Activated naive CD8-positive, alpha-beta T cell treated with anti-CD3 and anti-CD28 coated beads, Interleukin-2, amount 10 ng/mL, durations not matched to agents 7 days and 5 days (primary cell): ENCODE data around the gene AGPAT4. TPM values are rescaled to one million over a fixed set of nuclear protein-coding genes. Genes with fewer than 3 reads are reported as not detected.
A peak's percentile ranks its signal among the peaks of the same experiment; 100 is the strongest.

Experiments used
- ATAC-seq: fragments of 150-1000 bp; cut with Tn5 transposase; one replicate; pipeline ENCODE4 v1.10.0; 2021; ENCODE audit warnings: low read depth, moderate library complexity
- POLR2A ChIA-PET: fragments of 350-600 bp; sonication (Branson Sonifier 250); formaldehyde crosslinking; loops from one replicate; lab custom pipeline; 2021; ENCODE audit warnings: antibody characterized with exemption; lab: Charles Lee
- DNase-seq: peaks from one replicate; pipeline ENCODE4 v3.0.0; 2021
- H3K27ac Mint-ChIP-seq: one replicate; pipeline ENCODE4 v1.8.0; 2022; ENCODE audit warnings: mild to moderate bottlenecking, mixed read lengths
- H3K27me3 Mint-ChIP-seq: one replicate; pipeline ENCODE4 v1.8.0; 2022; ENCODE audit warnings: mild to moderate bottlenecking, moderate library complexity, mixed read lengths
- H3K36me3 Mint-ChIP-seq: one replicate; pipeline ENCODE4 v1.8.0; 2021; ENCODE audit warnings: mild to moderate bottlenecking, mixed read lengths
- H3K4me1 Mint-ChIP-seq: one replicate; pipeline ENCODE4 v1.8.0; 2021; ENCODE audit warnings: mixed read lengths
- H3K4me3 Mint-ChIP-seq: one replicate; pipeline ENCODE4 v1.8.0; 2022; ENCODE audit warnings: mild to moderate bottlenecking, moderate library complexity, mixed read lengths
- H3K9me3 Mint-ChIP-seq: one replicate; pipeline ENCODE4 v1.8.0; 2021; ENCODE audit warnings: mixed read lengths
- total RNA-seq, 2 experiments: library from RNA; stranded (reverse); gene quantifications; one replicate each; pipeline ENCODE4 v1.2.3, GENCODE V29; 2021

AGPAT4 gene
- total RNA-seq, 2 experiments from 2014 or later, result 2.7 to 4.9 TPM

- H3K4me3 Mint-ChIP-seq, result peak overlapping the region; percentile 91
- H3K4me1 Mint-ChIP-seq, result peaks cover 14% of the 10 kb centered on the region
- peak overlapping the region; percentile 96 for H3K27ac Mint-ChIP-seq
- ATAC-seq, result peak; percentile 19
- H3K27me3 Mint-ChIP-seq, result peaks cover 5% of the 10 kb centered on the region
- DNase-seq, result no peak
- H3K9me3 Mint-ChIP-seq, result no peaks in the 10 kb centered on the region
- H3K36me3 Mint-ChIP-seq, result no peaks in the 10 kb centered on the region
- POLR2A ChIA-PET, result interaction anchor here (0.5 to 2.0 kb wide), 4 partner anchors 162 to 1465 kb away, joined by 3 to 6 read pairs (median 4); partner anchors contain the start of gene MAP3K4
Observed at GRCh38 chr6:161273274-161273751, 548 bp downstream of the AGPAT4 start.

DNA sequence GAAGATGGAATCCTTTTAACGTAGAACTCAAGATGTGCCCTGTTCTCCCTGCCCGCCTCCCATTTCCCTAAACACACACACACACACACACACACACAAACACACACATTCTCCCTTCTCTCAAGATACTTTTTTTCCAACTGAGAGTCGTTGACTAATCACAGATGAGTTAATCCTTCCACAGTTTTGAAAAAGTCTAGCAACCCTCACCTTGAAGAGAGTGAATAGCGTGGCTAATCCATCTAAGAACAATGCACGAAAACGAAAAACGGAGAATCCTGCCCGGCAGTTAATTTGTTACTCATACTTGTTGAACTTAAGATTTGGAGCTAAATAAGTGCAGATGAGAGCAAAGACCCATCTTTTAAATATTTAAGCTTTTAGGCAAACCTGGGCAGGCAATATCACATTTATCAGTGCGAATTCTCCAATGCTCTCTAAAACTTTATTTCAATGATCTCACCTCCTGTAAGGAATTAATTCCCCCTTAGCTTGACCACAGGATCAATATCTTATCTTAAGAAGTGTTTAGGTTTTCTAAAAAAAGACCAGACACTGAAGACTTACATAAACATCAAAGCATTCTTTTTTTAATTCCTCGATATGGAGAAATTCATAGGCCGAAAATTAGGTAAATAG, 1.1 kb downstream of the AGPAT4 start:
- Mint-ChIP-seq H3K4me3 (peak overlapping the region; percentile 91), H3K9me3 (no peaks in the 10 kb centered on the region), H3K27me3 (peaks cover 5% of the 10 kb centered on the region), H3K27ac (peak overlapping the region; percentile 74), H3K36me3 (no peaks in the 10 kb centered on the region), H3K4me1 (peaks cover 14% of the 10 kb centered on the region)
- POLR2A ChIA-PET, result interaction anchor here (2.0 kb wide), 1 partner anchor 280 kb away, joined by 6 read pairs; the partner anchor contains the start of gene MAP3K4
- DNase-seq (no peak), ATAC-seq (no peak)

- Mint-ChIP-seq H3K27ac (no peak overlapping the region), H3K9me3 (no peaks in the 10 kb centered on the region), H3K36me3 (no peaks in the 10 kb centered on the region), H3K27me3 (peaks cover 2% of the 10 kb centered on the region), H3K4me1 (peaks cover 14% of the 10 kb centered on the region), H3K4me3 (no peak overlapping the region)
- no peak for ATAC-seq
- POLR2A ChIA-PET, result no interaction called here
- DNase-seq, result no peak
Observed at GRCh38 chr6:161271343-161272030, 2.4 kb downstream of the AGPAT4 start.

DNA sequence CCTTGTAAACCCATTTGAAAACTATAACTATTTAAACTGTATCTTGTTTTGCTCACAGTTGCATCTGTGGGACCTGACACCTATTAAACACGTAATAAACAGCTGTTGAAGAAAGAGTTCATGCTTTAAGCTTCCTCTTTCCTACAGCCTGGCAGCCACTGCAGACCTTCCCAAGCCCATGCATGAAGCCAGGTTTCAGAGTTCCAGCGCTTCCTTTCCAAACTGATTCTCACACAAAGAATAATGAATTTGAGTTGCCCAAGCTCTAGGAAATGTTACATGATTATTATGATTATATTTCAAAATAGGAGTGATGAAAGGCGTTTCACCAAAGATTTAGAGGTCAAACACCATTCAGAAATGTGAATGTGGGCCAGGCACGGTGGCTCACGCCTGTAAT, 3.7 kb downstream of the AGPAT4 start:
- peaks cover 14% of the 10 kb centered on the region for H3K4me1 Mint-ChIP-seq
- POLR2A ChIA-PET, result no interaction called here
- no peaks in the 10 kb centered on the region for H3K36me3 Mint-ChIP-seq
- H3K4me3 Mint-ChIP-seq, result no peak overlapping the region
- H3K27ac Mint-ChIP-seq, result no peak overlapping the region
- ATAC-seq (no peak), DNase-seq (no peak)
- H3K27me3 Mint-ChIP-seq, result peaks cover 2% of the 10 kb centered on the region
- H3K9me3 Mint-ChIP-seq, result no peaks in the 10 kb centered on the region

- Mint-ChIP-seq H3K36me3 (no peaks in the 10 kb centered on the region), H3K27ac (no peak overlapping the region), H3K9me3 (no peaks in the 10 kb centered on the region), H3K27me3 (no peaks in the 10 kb centered on the region), H3K4me1 (peaks cover 11% of the 10 kb centered on the region), H3K4me3 (no peak overlapping the region)
- no peak for ATAC-seq
- POLR2A ChIA-PET, result no interaction called here
- DNase-seq, result no peak
Observed at GRCh38 chr6:161269310-161269709, 4.6 kb downstream of the AGPAT4 start.

DNA sequence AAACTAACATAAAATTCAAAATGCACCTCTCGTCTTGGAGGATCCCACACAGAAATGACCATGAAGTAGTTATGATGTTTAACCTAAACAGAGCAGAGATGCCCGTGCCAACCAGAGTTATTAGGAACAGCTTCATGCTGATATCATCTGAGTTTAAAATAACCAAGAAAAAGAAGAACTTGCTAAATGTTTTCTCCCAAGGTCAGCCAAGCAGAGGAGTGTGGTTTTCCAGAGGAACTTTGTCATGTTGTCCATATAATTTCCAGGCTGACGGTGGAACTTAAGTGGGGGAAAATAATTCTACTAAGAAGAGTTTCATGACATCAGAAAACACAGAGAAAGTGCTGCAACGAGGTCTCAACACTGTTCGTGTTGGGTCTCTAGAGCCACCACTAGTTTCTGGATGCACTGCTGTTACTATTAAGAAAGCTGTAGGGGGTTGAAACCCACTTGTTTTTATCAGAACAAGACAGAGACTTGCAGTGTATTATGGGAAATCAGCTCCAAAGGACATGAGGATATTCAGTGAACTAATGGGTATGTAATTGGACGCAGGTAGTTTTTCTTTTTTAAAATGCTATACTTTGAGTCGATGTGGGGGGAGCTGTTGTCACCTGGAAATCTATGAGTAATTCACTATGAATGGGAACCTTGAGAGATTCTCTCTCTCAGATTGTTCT, 5.2 kb downstream of the AGPAT4 start:
- Mint-ChIP-seq H3K4me1 (peaks cover 7% of the 10 kb centered on the region), H3K27ac (no peak overlapping the region), H3K4me3 (no peak overlapping the region), H3K27me3 (no peaks in the 10 kb centered on the region), H3K36me3 (no peaks in the 10 kb centered on the region), H3K9me3 (no peaks in the 10 kb centered on the region)
- POLR2A ChIA-PET, result no interaction called here
- no peak for DNase-seq
- no peak for ATAC-seq

GRCh38 chr6:161266513-161267230, 7.2 kb downstream of the AGPAT4 start:
- H3K27me3 Mint-ChIP-seq, result no peaks in the 10 kb centered on the region
- H3K4me1 Mint-ChIP-seq, result no peaks in the 10 kb centered on the region
- ATAC-seq (no peak), DNase-seq (no peak)
- no peak overlapping the region for H3K4me3 Mint-ChIP-seq
- POLR2A ChIA-PET, result no interaction called here
- H3K36me3 Mint-ChIP-seq, result no peaks in the 10 kb centered on the region
- no peak overlapping the region for H3K27ac Mint-ChIP-seq
- no peaks in the 10 kb centered on the region for H3K9me3 Mint-ChIP-seq

- Mint-ChIP-seq H3K27me3 (no peaks in the 10 kb centered on the region), H3K9me3 (no peaks in the 10 kb centered on the region), H3K4me3 (no peak overlapping the region), H3K36me3 (no peaks in the 10 kb centered on the region), H3K4me1 (no peaks in the 10 kb centered on the region), H3K27ac (no peak overlapping the region)
- ATAC-seq, result no peak
- POLR2A ChIA-PET, result no interaction called here
- DNase-seq, result no peak
Observed at GRCh38 chr6:161265975-161266374, 7.9 kb downstream of the AGPAT4 start.

- H3K27ac Mint-ChIP-seq, result no peak overlapping the region
- H3K27me3 Mint-ChIP-seq, result no peaks in the 10 kb centered on the region
- ATAC-seq (no peak), DNase-seq (no peak)
- no peak overlapping the region for H3K4me3 Mint-ChIP-seq
- no peaks in the 10 kb centered on the region for H3K36me3 Mint-ChIP-seq
- H3K9me3 Mint-ChIP-seq, result no peaks in the 10 kb centered on the region
- no peaks in the 10 kb centered on the region for H3K4me1 Mint-ChIP-seq
- POLR2A ChIA-PET, result no interaction called here
Observed at GRCh38 chr6:161265554-161265953, 8.3 kb downstream of the AGPAT4 start.

DNA sequence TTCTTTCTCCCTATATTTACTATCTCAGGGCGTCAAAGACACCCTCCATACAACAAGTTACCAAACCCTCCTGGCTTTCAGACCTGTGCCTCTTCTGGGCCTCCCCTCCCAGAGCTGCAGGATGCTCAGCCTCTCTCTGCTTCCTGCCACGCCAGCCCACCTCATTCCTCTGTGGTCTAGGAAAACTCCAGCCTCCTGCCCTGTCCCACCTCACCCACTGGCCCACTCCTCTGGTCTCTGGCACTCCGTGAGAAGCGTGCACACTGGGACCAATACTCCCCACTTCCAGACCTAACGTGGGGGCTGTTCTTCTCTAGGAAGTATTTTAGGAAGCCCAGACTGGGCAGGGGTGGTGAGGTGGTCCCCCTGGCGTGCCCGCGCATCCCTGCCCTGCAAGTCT, 9.7 kb downstream of the AGPAT4 start:
- Mint-ChIP-seq H3K36me3 (no peaks in the 10 kb centered on the region), H3K9me3 (no peaks in the 10 kb centered on the region), H3K27me3 (no peaks in the 10 kb centered on the region), H3K4me1 (no peaks in the 10 kb centered on the region), H3K27ac (no peak overlapping the region), H3K4me3 (no peak overlapping the region)
- DNase-seq (no peak), ATAC-seq (no peak)
- POLR2A ChIA-PET, result no interaction called here

- Mint-ChIP-seq H3K27ac (no peak overlapping the region), H3K36me3 (no peaks in the 10 kb centered on the region), H3K9me3 (no peaks in the 10 kb centered on the region), H3K4me3 (no peak overlapping the region), H3K4me1 (no peaks in the 10 kb centered on the region), H3K27me3 (no peaks in the 10 kb centered on the region)
- no peak for DNase-seq
- POLR2A ChIA-PET, result no interaction called here
- no peak for ATAC-seq
Observed at GRCh38 chr6:161261816-161262215, 12.0 kb downstream of the AGPAT4 start.

- no peaks in the 10 kb centered on the region for H3K36me3 Mint-ChIP-seq
- no peak for DNase-seq
- ATAC-seq, result no peak
- no peaks in the 10 kb centered on the region for H3K9me3 Mint-ChIP-seq
- POLR2A ChIA-PET, result no interaction called here
- H3K4me1 Mint-ChIP-seq, result no peaks in the 10 kb centered on the region
- no peaks in the 10 kb centered on the region for H3K27me3 Mint-ChIP-seq
- H3K27ac Mint-ChIP-seq, result no peak overlapping the region
- H3K4me3 Mint-ChIP-seq, result no peak overlapping the region
Observed at GRCh38 chr6:161261325-161261724, 12.5 kb downstream of the AGPAT4 start.

DNA sequence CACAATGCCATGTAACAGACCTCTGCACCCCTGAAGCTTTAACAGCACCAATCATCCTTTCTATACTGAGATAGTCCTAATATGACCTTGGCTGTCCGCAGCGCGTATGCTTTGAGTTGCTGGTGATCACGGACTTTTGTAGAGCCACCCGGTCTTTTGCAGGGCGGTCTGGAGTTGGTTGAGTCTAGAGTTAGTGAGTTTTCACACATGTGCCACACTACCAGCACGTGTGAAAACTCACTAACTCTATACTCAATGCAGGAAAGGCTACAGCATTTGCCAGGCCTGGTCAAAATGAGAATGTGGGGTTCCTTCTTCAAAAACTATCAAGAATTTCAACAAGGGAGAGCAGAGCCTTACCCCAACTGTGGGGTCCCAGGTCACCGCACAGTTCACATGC, 14.6 kb downstream of the AGPAT4 start:
- DNase-seq, result no peak
- Mint-ChIP-seq H3K4me1 (peaks cover 2% of the 10 kb centered on the region), H3K4me3 (no peak overlapping the region), H3K27me3 (no peaks in the 10 kb centered on the region), H3K36me3 (no peaks in the 10 kb centered on the region), H3K27ac (no peak overlapping the region), H3K9me3 (no peaks in the 10 kb centered on the region)
- POLR2A ChIA-PET, result no interaction called here
- ATAC-seq, result no peak
